ENCODE results near the gene TTC12.

DNA sequence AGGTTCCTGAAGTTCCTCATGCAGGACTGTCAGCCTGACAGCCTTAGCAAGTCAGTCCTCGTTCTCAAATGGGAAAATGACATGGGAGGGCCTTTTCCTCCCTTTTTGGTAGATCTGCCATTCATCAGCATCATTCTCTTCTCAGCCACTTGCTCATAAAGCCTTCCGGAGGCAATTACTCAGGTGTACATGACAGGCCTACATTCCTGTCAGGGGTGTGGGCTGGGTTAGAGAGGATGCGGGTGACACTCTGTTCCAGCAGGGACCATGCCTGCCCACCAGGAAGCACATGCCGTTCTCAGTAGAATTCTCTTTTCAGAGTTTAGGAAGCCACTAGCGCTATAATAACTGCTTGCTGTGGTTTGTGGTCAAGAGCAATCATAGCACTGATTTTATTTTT is 49.0 kb downstream of the TTC12 start:
- TF ChIP-seq MITF (IDR thresholded peaks at IDR 0.05) (no peak), SP1 (CRISPR knock-in tag; IDR thresholded peaks at IDR 0.05) (no peak)
